ENCODE measurements around the gene ECHS1. TPM values are rescaled to one million over a fixed set of nuclear protein-coding genes. Genes with fewer than 3 reads are reported as not detected.

The ECHS1 gene
- polyA plus RNA-seq, 1 donor from 2014 or later, result 122 TPM

GRCh38 chr10:133379801-133380666 lies 6.9 kb upstream of the ECHS1 start:
- Histone ChIP-seq H3K36me3 (ENCODE audit: insufficient read depth, low read length) (no peaks in the 10 kb centered on the region), H3K9me3 (ENCODE audit: low read length) (no peaks in the 10 kb centered on the region), H3K27ac (ENCODE audit: low read length) (no peak overlapping the region), H3K27me3 (ENCODE audit: insufficient read depth, low read depth, low read length) (peaks cover 9% of the 10 kb centered on the region), H4K20me1 (ENCODE audit: insufficient read depth) (no peaks in the 10 kb centered on the region), H3K4me2 (ENCODE audit: low read length) (no peak overlapping the region), H3K79me2 (replicated peaks; ENCODE audit: insufficient read depth, low read length) (no peaks in the 10 kb centered on the region), H2AFZ (ENCODE audit: low read depth, low read length) (no peak overlapping the region), H3K4me3 (ENCODE audit: low read length) (peak overlapping the region; percentile 59), H3K9ac (ENCODE audit: low read length) (no peak overlapping the region), H3K9me2 (ENCODE audit: insufficient read depth, low read length) (no peaks in the 10 kb centered on the region), H3F3A (ENCODE audit: insufficient read depth, low read length, poor library complexity, severe bottlenecking) (no peaks in the 10 kb centered on the region)
- no peak for TF ChIP-seq RAD21 (conservative IDR thresholded peaks at IDR 0.05)
- TF ChIP-seq MXI1 (conservative IDR thresholded peaks at IDR 0.05; ENCODE audit: poor library complexity, severe bottlenecking), result no peak
- TF ChIP-seq CTCF (IDR thresholded peaks at IDR 0.05; ENCODE audit: poor library complexity, severe bottlenecking), result no peak
- TF ChIP-seq REST (IDR thresholded peaks at IDR 0.05; ENCODE audit: borderline replicate concordance), result no peak
- TF ChIP-seq EP300 (conservative IDR thresholded peaks at IDR 0.05; ENCODE audit: poor library complexity, severe bottlenecking), result no peak
- no peak for TF ChIP-seq POLR2AphosphoS5 (IDR thresholded peaks at IDR 0.05)
- TF ChIP-seq EZH2 (IDR thresholded peaks at IDR 0.05; ENCODE audit: borderline replicate concordance, insufficient read depth, low read length, poor library complexity, severe bottlenecking), result no peak
- no peak for TF ChIP-seq TAF1 (IDR thresholded peaks at IDR 0.05; ENCODE audit: low read depth)
- TF ChIP-seq SMC3 (conservative IDR thresholded peaks at IDR 0.05; ENCODE audit: poor library complexity), result no peak

GRCh38 chr10:133379152-133379800 lies 6.1 kb upstream of the ECHS1 start, which contains the start of gene PAOX:
Gene PAOX, plus strand, starts transcription at chr10:133379262. Its CDS starts 55 bp downstream, at chr10:133379317.
- H3K79me2 ChIP-seq (replicated peaks; ENCODE audit: insufficient read depth, low read length), result no peaks in the 10 kb centered on the region
- no peaks in the 10 kb centered on the region for H3K9me3 ChIP-seq (ENCODE audit: low read length)
- TF ChIP-seq EZH2 (IDR thresholded peaks at IDR 0.05; ENCODE audit: borderline replicate concordance, insufficient read depth, low read length, poor library complexity, severe bottlenecking) (no peak), CTCF (IDR thresholded peaks at IDR 0.05; ENCODE audit: poor library complexity, severe bottlenecking) (no peak), REST (IDR thresholded peaks at IDR 0.05; ENCODE audit: borderline replicate concordance) (no peak), POLR2AphosphoS5 (IDR thresholded peaks at IDR 0.05) (no peak), RAD21 (conservative IDR thresholded peaks at IDR 0.05) (no peak), TAF1 (IDR thresholded peaks at IDR 0.05; ENCODE audit: low read depth) (no peak), MXI1 (conservative IDR thresholded peaks at IDR 0.05; ENCODE audit: poor library complexity, severe bottlenecking) (no peak), SMC3 (conservative IDR thresholded peaks at IDR 0.05; ENCODE audit: poor library complexity) (no peak)
- H3K36me3 ChIP-seq (ENCODE audit: insufficient read depth, low read length), result no peaks in the 10 kb centered on the region
- H3K9ac ChIP-seq (ENCODE audit: low read length), result peak within 1 kb of the TSS; percentile 62
- H4K20me1 ChIP-seq (ENCODE audit: insufficient read depth), result no peaks in the 10 kb centered on the region
- no peaks in the 10 kb centered on the region for H3F3A ChIP-seq (ENCODE audit: insufficient read depth, low read length, poor library complexity, severe bottlenecking)
- peak within 1 kb of the TSS; percentile 45 for H2AFZ ChIP-seq (ENCODE audit: low read depth, low read length)
- H3K9me2 ChIP-seq (ENCODE audit: insufficient read depth, low read length), result no peaks in the 10 kb centered on the region
- peak within 1 kb of the TSS; percentile 92 for H3K4me3 ChIP-seq (ENCODE audit: low read length)
- peak within 1 kb of the TSS; percentile 58 for H3K4me2 ChIP-seq (ENCODE audit: low read length)
- H3K27me3 ChIP-seq (ENCODE audit: insufficient read depth, low read depth, low read length), result peaks cover 9% of the 10 kb centered on the region
- no peak within 1 kb of the TSS for H3K27ac ChIP-seq (ENCODE audit: low read length)

All from neural cell (in vitro differentiated cells).